Omental fat pad (tissue), 4 donors: ENCODE data around the gene CLMP. TPM values are rescaled to one million over a fixed set of nuclear protein-coding genes. Genes with fewer than 3 reads are reported as not detected.

Experiments
- ATAC-seq: fragments of 150-250 bp; one replicate; pipeline ENCODE4 v1.9.1; 2016; ENCODE audit warnings: mild to moderate bottlenecking, moderate library complexity; ENCODE audit not compliant: low FRiP score
- DNase-seq: peaks from one replicate; pipeline ENCODE4 v3.0.0-alpha.2; 2019; ENCODE audit warnings: low spot score
- CTCF ChIP-seq, 3 donors: fragments of 450-650 bp; IDR thresholded peaks; one replicate each; pipeline ENCODE4 v1.5.1; 2016 to 2017; ENCODE audit warnings: antibody characterized with exemption in 3 of 3, mild to moderate bottlenecking in 3 of 3, moderate library complexity in 2 of 3
- total RNA-seq, 4 donors: library from RNA; depleted of rRNA; stranded (reverse); fragments of >200 nt; gene quantifications; one replicate each; pipeline ENCODE4 v1.1.0, GENCODE V29; 2016

CLMP gene
- total RNA-seq, 4 donors from 2014 or later: 89.7 to 182 (median 157) TPM

- no peak for TF ChIP-seq CTCF (IDR thresholded peaks at IDR 0.05)
- DNase-seq: no peak
- no peak for ATAC-seq
Measured at GRCh38 chr11:123084454-123084853, 110.6 kb downstream of the CLMP start.

GRCh38 chr11:123083623-123084029, 111.4 kb downstream of the CLMP start:
- TF ChIP-seq CTCF (IDR thresholded peaks at IDR 0.05): no peak
- ATAC-seq: peak; percentile 96
- DNase-seq: peak; percentile 95

- no peak for DNase-seq
- no peak for ATAC-seq
- TF ChIP-seq CTCF (IDR thresholded peaks at IDR 0.05): no peak
Measured at GRCh38 chr11:123082977-123083376, 112.1 kb downstream of the CLMP start.

DNA sequence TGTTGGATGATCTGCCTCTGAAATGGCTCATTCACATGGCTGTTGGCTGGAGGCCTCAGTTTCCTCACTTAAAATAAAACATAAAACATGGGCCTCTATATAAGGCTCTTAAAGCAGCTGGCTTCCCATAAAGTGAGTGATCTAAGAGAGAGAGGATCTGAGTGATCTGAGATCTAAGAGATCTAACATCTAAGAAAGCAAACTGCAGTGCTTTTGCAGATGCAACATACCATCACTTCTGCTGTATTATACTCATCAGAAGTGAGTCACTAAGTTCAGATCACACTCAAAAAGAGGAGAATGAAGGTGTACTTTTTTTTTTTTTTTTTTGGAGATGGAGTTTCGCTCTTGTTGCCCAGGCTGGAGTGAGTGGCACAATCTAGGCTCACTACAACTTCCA, 115.0 kb downstream of the CLMP start:
- DNase-seq: no peak
- ATAC-seq: no peak

GRCh38 chr11:123076484-123076883, 118.6 kb downstream of the CLMP start:
- DNase-seq (no peak), ATAC-seq (no peak)
- no peak for TF ChIP-seq CTCF (IDR thresholded peaks at IDR 0.05)

More for the DNA sequence above, 115.0 kb downstream of the CLMP start:
- no peak for TF ChIP-seq CTCF (IDR thresholded peaks at IDR 0.05)

- TF ChIP-seq CTCF (IDR thresholded peaks at IDR 0.05): no peak
- DNase-seq (no peak), ATAC-seq (peak; percentile 14)
Measured at GRCh38 chr11:123073343-123074057, 121.5 kb downstream of the CLMP start.

GRCh38 chr11:123072762-123073161, 122.3 kb downstream of the CLMP start:
- DNase-seq: no peak
- ATAC-seq: no peak
- TF ChIP-seq CTCF (IDR thresholded peaks at IDR 0.05): no peak
